Right cardiac atrium (tissue), 5 donors: ENCODE data around the gene ELP2. TPM values are rescaled to one million over a fixed set of nuclear protein-coding genes. Genes with fewer than 3 reads are reported as not detected.
A peak's percentile ranks its signal among the peaks of the same experiment; 100 is the strongest.

Experiments
- ATAC-seq, 2 donors: fragments of 200-7000 bp; cut with Tn5 transposase; one replicate each; pipeline versions ENCODE4 v1.8.0 to v1.9.1; 2020; ENCODE audit warnings: moderate library complexity in 2 of 2, mild to moderate bottlenecking in 1 of 2
- DNase-seq, 3 donors: peaks; one replicate each; pipeline ENCODE4 v3.0.0-alpha.2; 2020
- H3K27ac ChIP-seq: one replicate; pipeline ENCODE4 v1.5.1; 2013; ENCODE audit warnings: mild to moderate bottlenecking, low read length, control low read depth, moderate library complexity
- H3K27me3 ChIP-seq: one replicate; pipeline ENCODE4 v1.6.1; 2013; ENCODE audit not compliant: control insufficient read depth, insufficient read depth
- H3K4me1 ChIP-seq: one replicate; pipeline ENCODE4 v1.6.1; 2013; ENCODE audit warnings: low read length; ENCODE audit not compliant: control insufficient read depth, insufficient read depth
- H3K4me3 ChIP-seq: one replicate; pipeline ENCODE4 v1.5.1; 2013; ENCODE audit warnings: low read length, control low read depth
- H3K9me3 ChIP-seq: one replicate; pipeline ENCODE4 v1.6.1; 2013; ENCODE audit warnings: low read length; ENCODE audit not compliant: control insufficient read depth
- WGBS: extraction: QIAGEN DNeasy Blood & Tissue Kit; methylation state at CpG from one replicate; pipeline ENCODE4 v1.1.7; 2013; 5-methylcytosine and 5-hydroxymethylcytosine counted together
- intact Hi-C, 4 donors: fragments of 100-400 bp; cut with DNase I; formaldehyde crosslinking; loops; one replicate each; pipeline versions ENCODE4 v1.11.0 to v1.14.0; 2022 to 2023
- polyA plus RNA-seq: library from polyadenylated mRNA; stranded (reverse); fragments of 200-250 nt; gene quantifications from one replicate; pipeline ENCODE4 v1.2.3, GENCODE V29; 2013
- total RNA-seq, 4 donors: library from RNA; stranded (reverse); fragmentation: NEBNext Ultra II Directional; extraction: Animal tissue kit (Norgen Biotek cat#: 25700); gene quantifications; one replicate each; pipeline ENCODE4 v1.2.1, GENCODE V29; 2021
- donor health status: healthy with polysubstance abuse.
- donor health status: DM: no; HTN: yes; CAD: no.
- donor health status: DM: no; HTN: no; CAD: no.
- donor health status: DM: no; HTN: yes; CAD: no; lungs with severe emphysema.
- donor health status: DM: yes; HTN: yes; CAD: no.

The ELP2 gene
- total and polyA plus RNA-seq, 5 donors: 31.4 to 56.6 (median 54.0) TPM

DNA sequence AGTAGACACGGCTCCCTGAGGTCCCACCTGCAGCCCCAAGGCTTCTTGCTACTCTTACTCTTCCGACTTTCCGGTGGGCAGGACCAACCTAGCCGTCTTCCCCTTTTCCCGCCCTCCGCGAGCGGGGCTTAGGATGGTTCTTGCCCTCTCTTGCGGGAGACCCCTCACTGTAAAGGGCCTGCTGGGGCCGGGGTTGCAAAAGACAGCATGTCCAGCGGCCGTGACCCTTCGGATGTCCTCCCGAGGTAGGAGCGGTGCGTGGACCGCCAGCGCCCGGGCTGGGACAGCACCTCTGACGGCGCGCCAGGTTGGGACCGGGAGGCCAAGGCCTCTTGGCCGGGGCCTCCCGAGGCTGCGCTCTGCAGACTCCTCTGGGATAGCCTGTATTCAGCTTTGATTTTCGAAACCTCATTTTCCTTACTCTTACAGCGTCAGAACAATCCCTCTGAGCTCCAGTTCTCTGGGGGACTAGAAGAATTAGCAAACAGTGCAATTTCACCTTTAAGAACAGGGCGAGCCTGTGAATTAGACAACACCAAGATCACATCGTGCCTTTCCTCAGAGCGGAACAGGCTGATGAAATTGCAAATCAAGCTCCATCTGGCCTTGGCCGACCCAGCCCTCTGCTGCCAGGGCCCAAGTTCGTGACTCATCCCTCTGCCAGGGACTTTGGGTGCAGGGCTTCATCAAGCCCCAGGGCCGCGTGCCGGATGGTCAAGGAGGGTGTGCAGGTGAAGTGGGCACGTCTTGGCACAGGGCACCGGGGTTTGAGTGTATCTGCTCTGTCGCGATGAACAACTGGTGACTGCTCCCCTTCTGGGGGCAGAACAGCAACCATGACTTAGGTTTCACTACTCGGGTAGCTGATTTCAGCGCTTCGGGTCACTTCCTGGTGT lies 58.4 kb downstream of the ELP2 start:
- no peaks in the 10 kb centered on the region for H3K27me3 ChIP-seq
- H3K27ac ChIP-seq: no peak overlapping the region
- H3K4me1 ChIP-seq: no peaks in the 10 kb centered on the region
- intact Hi-C loops: loop anchor here in 1 of 4 donors (10.0 kb wide), 1 partner anchor 87 kb away; no protein-coding TSS in a partner anchor
- ATAC-seq (peak; percentile 11 to 27), DNase-seq (peak; percentile 15 to 65 (median 53))
- H3K9me3 ChIP-seq: no peaks in the 10 kb centered on the region
- peak overlapping the region; percentile 81 for H3K4me3 ChIP-seq
- WGBS: 35% methylated on average over 43 of the region's 43 CpGs

DNA sequence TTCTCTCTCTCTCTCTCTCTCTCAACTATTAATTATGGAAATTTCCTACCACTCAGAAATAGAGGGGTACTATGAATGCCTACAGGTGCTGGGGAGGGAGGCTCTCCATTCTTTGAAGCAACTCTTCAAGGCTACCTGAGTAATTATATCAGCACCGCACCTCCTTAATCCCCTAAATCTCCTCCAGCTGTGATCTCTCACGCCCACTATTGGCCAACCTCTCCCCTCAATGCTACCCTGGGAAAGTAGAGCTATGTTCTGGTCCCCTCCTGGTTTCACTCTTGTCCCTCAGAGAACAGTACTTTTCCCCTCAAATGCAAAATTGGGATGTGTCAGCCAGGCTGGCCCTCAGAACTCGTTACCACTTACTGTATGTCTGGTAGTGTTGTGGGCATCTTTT lies 59.2 kb downstream of the ELP2 start:
- Histone ChIP-seq H3K27ac (no peak overlapping the region), H3K4me1 (no peaks in the 10 kb centered on the region), H3K4me3 (no peak overlapping the region), H3K9me3 (no peaks in the 10 kb centered on the region), H3K27me3 (no peaks in the 10 kb centered on the region)
- DNase-seq: no peak
- WGBS: 69% methylated on average over 3 of the region's 3 CpGs
- ATAC-seq: no peak
- intact Hi-C loops: loop anchor here in 1 of 4 donors (10.0 kb wide), 1 partner anchor 86 kb away; no protein-coding TSS in a partner anchor

GRCh38 chr18:36189486-36189885 lies 59.8 kb downstream of the ELP2 start:
- ATAC-seq (no peak), DNase-seq (no peak)
- 72% methylated on average over 4 of the region's 4 CpGs for WGBS
- no peak overlapping the region for H3K27ac ChIP-seq
- H3K4me1 ChIP-seq: no peaks in the 10 kb centered on the region
- no peak overlapping the region for H3K4me3 ChIP-seq
- H3K9me3 ChIP-seq: no peaks in the 10 kb centered on the region
- H3K27me3 ChIP-seq: no peaks in the 10 kb centered on the region
- intact Hi-C loops: loop anchor here in 1 of 4 donors (10.0 kb wide), 1 partner anchor 85 kb away; no protein-coding TSS in a partner anchor

DNA sequence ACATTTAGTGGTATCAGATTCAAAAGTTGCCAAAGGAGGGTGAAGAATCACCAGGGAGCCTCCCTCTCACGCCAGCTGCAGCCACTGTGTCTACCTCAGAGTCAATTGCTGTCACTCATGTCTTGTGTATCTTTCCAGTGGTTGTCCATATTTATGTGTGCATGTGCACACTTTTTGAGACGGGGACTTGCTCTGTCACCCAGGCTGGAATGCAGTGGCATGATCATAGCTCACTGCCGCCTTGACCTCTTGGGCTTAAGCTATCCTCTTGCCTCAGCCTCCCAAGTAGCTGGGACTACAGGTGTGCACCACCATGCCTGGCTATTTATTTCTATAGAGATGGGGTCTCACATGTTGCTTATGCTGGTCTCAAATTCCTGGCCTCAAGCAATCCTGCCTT lies 61.6 kb downstream of the ELP2 start:
- H3K4me3 ChIP-seq: no peak overlapping the region
- H3K27me3 ChIP-seq: no peaks in the 10 kb centered on the region
- 93% methylated on average over 3 of the region's 3 CpGs for WGBS
- no peak for ATAC-seq
- intact Hi-C loops: no loop called here
- no peak for DNase-seq
- no peak overlapping the region for H3K27ac ChIP-seq
- no peaks in the 10 kb centered on the region for H3K4me1 ChIP-seq
- no peaks in the 10 kb centered on the region for H3K9me3 ChIP-seq

GRCh38 chr18:36191711-36192110 lies 62.0 kb downstream of the ELP2 start:
- 89% methylated on average over 1 of the region's 1 CpG for WGBS
- Histone ChIP-seq H3K9me3 (no peaks in the 10 kb centered on the region), H3K27me3 (no peaks in the 10 kb centered on the region), H3K4me1 (no peaks in the 10 kb centered on the region), H3K4me3 (no peak overlapping the region), H3K27ac (no peak overlapping the region)
- no peak for DNase-seq
- ATAC-seq: no peak
- intact Hi-C loops: no loop called here

- no peaks in the 10 kb centered on the region for H3K27me3 ChIP-seq
- intact Hi-C loops: loop anchor here in 1 of 4 donors (5.0 kb wide), 1 partner anchor 88 kb away; no protein-coding TSS in a partner anchor
- no peaks in the 10 kb centered on the region for H3K4me1 ChIP-seq
- ATAC-seq (no peak), DNase-seq (no peak)
- H3K9me3 ChIP-seq: no peaks in the 10 kb centered on the region
- 81% methylated on average over 8 of the region's 8 CpGs for WGBS
- H3K27ac ChIP-seq: no peak overlapping the region
- H3K4me3 ChIP-seq: no peak overlapping the region
These were observed 65.1 kb downstream of the ELP2 start for GRCh38 chr18:36194600-36195315.

- Histone ChIP-seq H3K27me3 (no peaks in the 10 kb centered on the region), H3K27ac (no peak overlapping the region), H3K9me3 (no peaks in the 10 kb centered on the region), H3K4me3 (no peak overlapping the region), H3K4me1 (no peaks in the 10 kb centered on the region)
- DNase-seq: no peak
- whole genome bisulfite sequencing: 36% methylated on average over 3 of the region's 3 CpGs
- peak; percentile 79 to 92 for ATAC-seq
- intact Hi-C loops: loop anchor here in 1 of 4 donors (5.0 kb wide), 1 partner anchor 87 kb away; no protein-coding TSS in a partner anchor
These were observed 65.9 kb downstream of the ELP2 start for GRCh38 chr18:36195427-36196122.

DNA sequence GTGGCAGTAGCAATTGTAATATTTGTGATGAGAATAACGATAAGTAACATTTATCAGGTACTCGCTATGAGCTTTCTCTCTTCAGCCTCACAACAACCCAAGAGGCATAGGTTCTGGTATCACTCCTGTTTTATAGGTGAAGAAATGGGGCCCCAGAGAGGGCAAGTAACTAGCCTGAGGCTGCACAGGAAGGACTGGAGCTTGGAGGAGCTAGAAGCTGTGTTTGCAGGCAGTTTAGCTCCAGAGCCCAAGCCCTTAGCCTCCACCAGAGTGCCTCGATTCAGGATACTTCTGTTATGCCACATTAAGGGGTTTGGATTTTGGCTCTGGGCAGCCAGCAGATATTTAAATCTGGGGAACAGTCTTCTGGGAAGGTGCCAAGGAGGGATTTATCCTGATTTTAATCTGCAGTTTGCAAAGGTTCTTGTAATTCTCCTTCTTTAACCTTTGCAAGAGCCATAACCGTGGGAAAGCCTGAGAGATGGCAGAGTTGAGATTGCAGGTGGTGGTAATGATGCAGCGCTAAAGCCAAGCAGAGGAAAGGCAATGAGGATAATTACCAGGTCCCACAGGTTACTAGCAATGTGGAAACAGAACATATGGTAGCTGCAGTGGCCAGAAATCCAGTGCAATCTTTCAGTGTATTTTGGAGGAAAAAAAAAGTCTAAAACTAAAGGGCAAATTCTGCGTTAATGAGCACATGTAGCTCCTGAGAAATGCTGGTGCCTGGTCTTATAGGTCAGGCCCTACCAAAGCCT lies 66.7 kb downstream of the ELP2 start:
- 84% methylated on average over 6 of the region's 6 CpGs for WGBS
- H3K27me3 ChIP-seq: no peaks in the 10 kb centered on the region
- H3K9me3 ChIP-seq: no peaks in the 10 kb centered on the region
- H3K27ac ChIP-seq: no peak overlapping the region
- no peaks in the 10 kb centered on the region for H3K4me1 ChIP-seq
- ATAC-seq (no peak), DNase-seq (no peak)
- intact Hi-C loops: loop anchor here in 1 of 4 donors (5.0 kb wide), 1 partner anchor 86 kb away; no protein-coding TSS in a partner anchor
- H3K4me3 ChIP-seq: no peak overlapping the region

GRCh38 chr18:36197511-36198166 lies 67.9 kb downstream of the ELP2 start:
- Histone ChIP-seq H3K27me3 (no peaks in the 10 kb centered on the region), H3K4me1 (no peaks in the 10 kb centered on the region), H3K9me3 (no peaks in the 10 kb centered on the region), H3K4me3 (no peak overlapping the region), H3K27ac (no peak overlapping the region)
- intact Hi-C loops: loop anchor here in 1 of 4 donors (5.0 kb wide), 1 partner anchor 85 kb away; no protein-coding TSS in a partner anchor
- no peak for DNase-seq
- no peak for ATAC-seq
